PFSK-1 (cell line): ENCODE results near the gene BLACAT1.

Experiments used
- FOXP2 ChIP-seq: optimal IDR thresholded peaks from 2 replicates; pipeline ENCODE3; 2011; ENCODE audit warnings: borderline replicate concordance, control low read depth, inconsistent platforms; ENCODE audit not compliant: insufficient read depth; ENCODE audit errors: extremely low read length, extremely low read depth
- POLR2AphosphoS5 ChIP-seq: IDR thresholded peaks from 2 replicates; pipeline ENCODE4 v1.6.1; 2012; ENCODE audit warnings: low read depth, mild to moderate bottlenecking, control low read depth, low read length, moderate library complexity
- SIN3A ChIP-seq: IDR thresholded peaks from 2 replicates; pipeline ENCODE4 v1.6.1; 2012; ENCODE audit warnings: mild to moderate bottlenecking, low read length, moderate library complexity, borderline replicate concordance; ENCODE audit not compliant: insufficient read depth
- TAF1 ChIP-seq: IDR thresholded peaks from 2 replicates; pipeline ENCODE4 v1.6.1; 2012; ENCODE audit warnings: low read length, control low read depth, borderline replicate concordance; ENCODE audit not compliant: insufficient read depth
- TF ChIP-seq, protein P1 (sequence below), 2 experiments: IDR thresholded peaks; 2 replicates each; pipeline versions ENCODE4 v1.6.1 to v1.8.0; 2011 to 2012; ENCODE audit warnings: low read depth in 2 of 2, low read length in 2 of 2, control low read depth in 1 of 2, inconsistent platforms in 1 of 2, mild to moderate bottlenecking in 1 of 2, moderate library complexity in 1 of 2; ENCODE audit not compliant: insufficient read depth in 1 of 2

The BLACAT1 gene

DNA sequence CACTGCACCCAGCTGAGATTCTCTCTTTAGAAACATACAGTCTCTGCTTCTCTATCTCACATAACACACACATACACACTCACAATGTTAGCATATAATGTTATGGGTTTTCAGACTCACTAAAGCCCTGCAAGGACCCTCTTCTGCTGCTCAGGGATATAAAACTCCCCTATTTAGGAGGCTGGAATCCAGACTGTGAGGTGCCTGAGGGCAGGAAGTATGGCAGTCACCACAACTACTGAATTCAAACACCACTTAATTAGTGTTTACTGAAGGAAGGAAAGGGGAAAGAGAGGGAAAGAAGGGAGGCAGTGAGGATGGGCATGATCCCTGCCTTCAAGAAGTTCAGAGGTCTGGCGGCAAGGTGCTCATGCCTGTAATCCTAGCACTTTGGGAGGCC lies 40.8 kb upstream of the BLACAT1 start:
- TF ChIP-seq FOXP2 (no peak), TAF1 (no peak), POLR2AphosphoS5 (no peak), SIN3A (no peak)
- TF ChIP-seq, protein P1, sequence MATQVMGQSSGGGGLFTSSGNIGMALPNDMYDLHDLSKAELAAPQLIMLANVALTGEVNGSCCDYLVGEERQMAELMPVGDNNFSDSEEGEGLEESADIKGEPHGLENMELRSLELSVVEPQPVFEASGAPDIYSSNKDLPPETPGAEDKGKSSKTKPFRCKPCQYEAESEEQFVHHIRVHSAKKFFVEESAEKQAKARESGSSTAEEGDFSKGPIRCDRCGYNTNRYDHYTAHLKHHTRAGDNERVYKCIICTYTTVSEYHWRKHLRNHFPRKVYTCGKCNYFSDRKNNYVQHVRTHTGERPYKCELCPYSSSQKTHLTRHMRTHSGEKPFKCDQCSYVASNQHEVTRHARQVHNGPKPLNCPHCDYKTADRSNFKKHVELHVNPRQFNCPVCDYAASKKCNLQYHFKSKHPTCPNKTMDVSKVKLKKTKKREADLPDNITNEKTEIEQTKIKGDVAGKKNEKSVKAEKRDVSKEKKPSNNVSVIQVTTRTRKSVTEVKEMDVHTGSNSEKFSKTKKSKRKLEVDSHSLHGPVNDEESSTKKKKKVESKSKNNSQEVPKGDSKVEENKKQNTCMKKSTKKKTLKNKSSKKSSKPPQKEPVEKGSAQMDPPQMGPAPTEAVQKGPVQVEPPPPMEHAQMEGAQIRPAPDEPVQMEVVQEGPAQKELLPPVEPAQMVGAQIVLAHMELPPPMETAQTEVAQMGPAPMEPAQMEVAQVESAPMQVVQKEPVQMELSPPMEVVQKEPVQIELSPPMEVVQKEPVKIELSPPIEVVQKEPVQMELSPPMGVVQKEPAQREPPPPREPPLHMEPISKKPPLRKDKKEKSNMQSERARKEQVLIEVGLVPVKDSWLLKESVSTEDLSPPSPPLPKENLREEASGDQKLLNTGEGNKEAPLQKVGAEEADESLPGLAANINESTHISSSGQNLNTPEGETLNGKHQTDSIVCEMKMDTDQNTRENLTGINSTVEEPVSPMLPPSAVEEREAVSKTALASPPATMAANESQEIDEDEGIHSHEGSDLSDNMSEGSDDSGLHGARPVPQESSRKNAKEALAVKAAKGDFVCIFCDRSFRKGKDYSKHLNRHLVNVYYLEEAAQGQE (IDR thresholded peaks at IDR 0.05; ENCODE audit: insufficient read depth in 1 of 2, low read depth in 2 of 2, low read length in 2 of 2), result no peak

DNA sequence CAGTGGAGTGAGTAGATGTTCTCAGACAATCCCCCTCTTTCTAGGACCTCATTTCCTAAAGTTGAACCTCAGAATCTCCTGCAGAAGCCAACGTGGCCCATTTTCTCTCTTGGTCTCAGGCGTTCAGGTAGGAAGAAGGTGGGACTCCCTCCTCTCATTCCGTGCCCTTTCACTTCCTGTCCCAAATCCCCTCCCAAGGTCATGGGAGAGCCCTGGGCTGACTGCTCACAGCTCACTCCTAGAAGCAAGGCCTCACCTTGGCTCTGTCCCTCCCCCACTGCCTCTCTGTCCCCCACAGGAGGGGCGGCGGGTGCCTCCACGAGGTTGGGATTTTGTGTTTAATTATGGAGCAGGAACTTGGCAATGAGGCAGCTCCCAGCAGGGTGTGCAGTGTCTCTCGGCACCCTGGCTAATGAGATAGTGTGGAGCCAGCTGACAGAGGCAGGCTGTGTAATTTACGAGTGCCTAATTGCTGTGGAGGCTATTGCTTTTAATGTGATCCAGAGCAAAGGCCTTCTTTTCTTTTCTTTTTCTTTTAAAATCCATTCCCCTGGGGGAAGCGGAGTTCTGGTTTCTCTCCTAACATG lies 39.5 kb upstream of the BLACAT1 start:
- TF ChIP-seq POLR2AphosphoS5 (no peak), FOXP2 (no peak), SIN3A (no peak), TAF1 (no peak)
- TF ChIP-seq, protein P1 (IDR thresholded peaks at IDR 0.05; ENCODE audit: insufficient read depth in 1 of 2, low read depth in 2 of 2, low read length in 2 of 2), result no peak

DNA sequence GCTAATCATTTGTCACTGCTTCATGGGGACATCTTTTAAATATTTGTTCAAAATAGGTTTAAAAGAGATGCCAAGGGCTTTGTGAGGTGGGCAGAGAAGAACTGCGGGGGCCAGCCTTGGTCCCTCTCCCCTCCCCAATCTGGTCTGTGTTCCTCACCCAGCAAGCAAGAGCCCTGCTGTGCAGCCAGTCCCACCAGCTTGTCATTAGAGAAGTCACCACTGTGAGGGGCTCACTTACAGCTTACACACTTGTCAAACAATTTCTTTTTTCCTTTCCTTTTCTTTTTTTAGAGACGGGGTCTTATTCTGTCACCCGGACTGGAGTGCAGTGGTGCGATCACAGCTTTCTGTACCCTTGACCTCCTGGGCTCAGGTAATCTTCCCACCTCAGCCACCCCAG lies 38.3 kb upstream of the BLACAT1 start:
- TF ChIP-seq TAF1, result no peak
- TF ChIP-seq, protein P1 (IDR thresholded peaks at IDR 0.05; ENCODE audit: insufficient read depth in 1 of 2, low read depth in 2 of 2, low read length in 2 of 2), result no peak
- TF ChIP-seq SIN3A, result no peak
- TF ChIP-seq FOXP2, result no peak
- no peak for TF ChIP-seq POLR2AphosphoS5

DNA sequence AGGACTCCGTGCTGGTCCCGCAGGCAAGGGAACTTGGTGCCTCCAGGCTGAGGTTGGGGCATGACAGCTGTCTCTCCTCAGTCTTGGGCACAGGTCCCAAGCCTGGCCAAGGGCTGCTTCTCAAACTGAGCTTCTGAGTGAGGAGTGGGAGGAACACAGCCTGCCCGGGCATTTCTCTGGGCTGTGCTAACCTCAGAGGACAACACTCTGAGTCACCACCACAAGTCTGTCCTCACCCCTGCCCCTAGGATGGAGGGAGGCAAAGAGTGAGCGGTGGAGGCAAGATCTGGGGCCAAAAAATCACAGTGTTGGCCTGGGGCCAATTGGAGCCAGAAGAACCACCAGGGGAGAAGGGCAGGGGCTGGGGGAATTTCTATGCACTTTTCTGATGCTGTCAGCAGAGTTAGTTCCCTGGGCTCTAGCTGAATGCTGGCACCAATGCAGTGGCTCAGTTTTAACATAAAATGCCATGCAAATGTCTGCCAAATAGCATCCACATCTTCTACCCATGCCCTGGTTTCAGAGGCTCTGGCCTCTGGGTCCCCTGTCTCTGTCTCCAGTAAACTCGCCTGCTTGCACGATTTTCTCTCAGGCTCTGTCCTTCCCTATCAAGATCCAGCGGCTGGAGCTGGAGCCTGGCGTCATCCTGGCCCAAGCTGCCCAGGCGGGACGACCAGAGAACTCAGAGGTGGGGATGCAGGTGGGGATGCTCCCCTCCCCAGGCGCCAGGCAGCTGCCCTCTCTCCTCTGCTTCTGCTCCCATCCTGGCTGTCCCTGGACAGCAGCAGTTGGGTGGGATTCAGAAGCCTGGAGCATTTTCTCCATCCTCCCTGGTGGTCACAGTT lies 37.6 kb upstream of the BLACAT1 start:
- no peak for TF ChIP-seq FOXP2
- TF ChIP-seq, protein P1 (IDR thresholded peaks at IDR 0.05; ENCODE audit: insufficient read depth in 1 of 2, low read depth in 2 of 2, low read length in 2 of 2), result no peak
